DMS79 (cell line): ENCODE data around the gene C17orf50.

ENCODE experiments used
- DNase-seq: peaks from one replicate; lab custom pipeline; 2025; lab: John Stamatoyannopoulos, UW

The C17orf50 gene

DNA sequence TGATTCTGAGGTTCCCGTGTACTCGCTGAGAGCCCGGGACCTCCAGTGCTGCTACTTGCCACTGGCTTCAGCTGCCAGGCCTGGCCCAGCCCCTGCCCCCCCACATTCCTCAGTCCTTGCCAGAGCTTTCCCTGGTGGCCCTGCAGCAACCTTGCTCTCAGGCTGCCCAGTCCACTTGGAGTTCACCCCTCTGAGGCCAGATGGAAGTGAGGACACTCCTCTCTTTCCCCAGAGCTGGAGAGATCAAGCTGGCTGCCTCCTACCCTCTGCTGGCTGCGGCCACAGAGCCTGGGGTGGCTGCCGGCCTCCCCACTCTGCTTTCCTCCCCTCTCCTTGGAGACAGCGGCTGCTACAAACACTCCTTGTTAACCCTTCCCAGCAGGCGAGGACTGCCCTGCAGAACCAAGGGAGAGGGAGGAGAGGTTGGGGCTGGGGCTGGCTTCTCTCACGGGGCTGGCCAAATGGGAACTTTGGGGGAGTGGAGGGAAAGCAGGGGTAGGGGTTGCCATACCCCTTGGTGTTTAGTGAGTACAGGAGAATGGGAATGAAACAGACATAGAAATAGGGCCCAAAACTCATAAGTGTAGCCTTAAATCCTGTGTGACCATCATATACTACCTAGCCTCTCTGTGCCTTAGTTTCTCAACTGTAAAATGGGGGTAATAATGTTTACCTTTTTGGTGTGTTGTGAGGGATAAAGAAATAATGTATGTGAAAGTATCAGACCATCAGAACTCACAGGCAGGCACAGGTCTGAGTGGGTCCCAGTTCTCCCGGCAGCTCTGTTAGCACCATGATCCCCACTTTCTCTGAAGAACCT is 7.5 kb upstream of the C17orf50 start, which contains the start of gene GAS2L2:
GAS2L2 (minus strand) TSS at position 295 of the 820 bp plus-strand sequence. CDS start 389 bp downstream, outside the sequence.
- DNase-seq = no peak

- no peak for DNase-seq
These were observed 3.4 kb upstream of the C17orf50 start for GRCh38 chr17:35757243-35757642.

DNA sequence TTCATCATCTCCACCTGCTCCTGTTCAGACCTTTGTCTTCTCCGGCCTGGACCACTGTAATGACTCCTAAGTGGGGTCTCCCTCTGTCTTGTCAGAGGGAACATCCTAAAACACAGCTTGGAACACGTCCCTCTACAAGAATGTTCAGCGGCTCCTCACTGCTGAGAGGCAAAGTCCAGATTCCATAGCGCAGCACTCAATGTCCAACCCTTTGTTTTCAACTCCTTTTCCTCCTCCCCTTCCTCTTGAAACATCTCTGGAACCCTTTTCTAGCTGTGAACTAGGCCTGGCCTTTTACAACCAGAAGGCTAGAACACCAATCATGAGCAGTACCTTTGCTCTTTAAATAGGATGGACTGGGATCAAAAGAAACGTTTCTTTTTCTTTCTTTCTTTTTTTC is 914 bp downstream of the C17orf50 start:
- no peak for DNase-seq

DNA sequence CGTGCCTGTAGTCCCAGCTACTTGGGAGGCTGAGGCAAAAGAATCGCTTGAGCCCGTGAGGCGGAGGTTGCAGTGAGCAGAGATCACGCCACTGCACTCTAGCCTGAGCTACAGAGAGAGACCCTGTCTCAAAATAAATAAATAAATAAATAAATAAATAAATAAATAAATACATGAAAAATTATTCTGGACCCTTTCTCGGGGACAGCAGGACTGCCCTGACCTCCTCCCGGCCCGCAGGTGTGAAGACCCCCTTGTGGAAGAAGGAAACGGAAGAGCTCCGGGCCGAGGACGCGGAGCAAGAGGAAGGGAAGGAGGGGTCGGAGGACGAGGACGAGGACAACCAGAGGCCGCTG is 3.1 kb downstream of the C17orf50 start:
- DNase-seq = no peak

- peak; percentile 74 for DNase-seq
These were observed 3.7 kb downstream of the C17orf50 start for GRCh38 chr17:35764123-35764991.

GRCh38 chr17:35765086-35765710 is 4.5 kb downstream of the C17orf50 start:
- DNase-seq = no peak

DNA sequence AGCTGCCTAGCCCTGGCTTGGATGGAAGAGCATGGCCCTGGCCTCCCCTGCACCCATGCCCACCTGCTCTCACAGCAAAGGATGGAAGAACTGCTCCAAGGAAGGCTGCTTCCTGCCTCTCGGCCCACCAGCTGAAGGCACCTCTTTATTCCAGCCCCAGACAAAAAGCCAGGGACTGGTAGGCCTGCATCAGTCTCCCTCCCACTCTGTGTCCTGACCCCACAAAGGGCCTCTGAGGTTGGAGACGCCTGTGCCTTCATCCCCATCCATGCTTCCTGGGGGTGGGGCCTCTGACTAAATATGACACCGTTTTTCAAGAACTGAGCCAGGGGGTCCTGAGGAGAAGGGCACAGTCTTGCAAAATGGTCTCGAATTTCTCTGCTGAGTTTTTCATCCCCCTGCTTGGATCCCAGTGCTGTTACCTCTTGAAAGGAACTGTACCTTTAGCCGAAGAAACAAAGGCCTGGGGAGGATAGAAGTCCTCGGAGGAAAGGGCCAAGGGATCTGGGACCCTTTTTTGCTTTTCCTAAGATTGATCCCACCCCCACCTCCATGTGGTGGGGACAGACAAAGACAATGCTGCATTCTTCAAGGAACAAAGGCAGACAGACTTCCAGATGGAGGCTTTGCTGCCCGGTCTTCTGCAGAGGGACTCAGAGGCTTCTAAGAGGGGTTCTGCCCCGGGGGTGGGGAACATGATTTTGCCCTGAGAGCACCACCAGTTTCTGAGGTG is 5.2 kb downstream of the C17orf50 start:
- DNase-seq = no peak

DNA sequence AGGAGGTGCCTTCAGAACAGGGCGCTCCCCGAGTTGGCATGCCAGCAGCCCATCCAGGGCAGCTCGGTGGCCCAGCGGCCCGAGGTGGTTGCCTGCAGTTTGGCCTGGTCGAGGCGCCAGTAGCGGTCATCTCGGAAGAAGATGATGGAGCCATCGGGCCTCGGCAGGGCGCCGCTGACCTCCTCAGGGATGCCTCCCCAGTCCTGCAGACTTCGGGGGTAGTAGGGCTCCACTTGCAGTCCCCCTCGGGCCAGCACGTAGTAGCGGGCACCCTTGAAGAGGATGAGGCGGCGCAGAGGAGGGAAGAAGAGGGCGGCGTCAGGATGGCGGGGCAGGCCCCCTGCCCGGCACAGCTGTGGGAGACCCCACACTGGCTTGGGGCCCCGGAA is 5.8 kb downstream of the C17orf50 start:
- no peak for DNase-seq

- DNase-seq = no peak
These were observed 6.3 kb downstream of the C17orf50 start for GRCh38 chr17:35766903-35767510.

GRCh38 chr17:35768797-35769196 is 8.1 kb downstream of the C17orf50 start:
- no peak for DNase-seq

DNA sequence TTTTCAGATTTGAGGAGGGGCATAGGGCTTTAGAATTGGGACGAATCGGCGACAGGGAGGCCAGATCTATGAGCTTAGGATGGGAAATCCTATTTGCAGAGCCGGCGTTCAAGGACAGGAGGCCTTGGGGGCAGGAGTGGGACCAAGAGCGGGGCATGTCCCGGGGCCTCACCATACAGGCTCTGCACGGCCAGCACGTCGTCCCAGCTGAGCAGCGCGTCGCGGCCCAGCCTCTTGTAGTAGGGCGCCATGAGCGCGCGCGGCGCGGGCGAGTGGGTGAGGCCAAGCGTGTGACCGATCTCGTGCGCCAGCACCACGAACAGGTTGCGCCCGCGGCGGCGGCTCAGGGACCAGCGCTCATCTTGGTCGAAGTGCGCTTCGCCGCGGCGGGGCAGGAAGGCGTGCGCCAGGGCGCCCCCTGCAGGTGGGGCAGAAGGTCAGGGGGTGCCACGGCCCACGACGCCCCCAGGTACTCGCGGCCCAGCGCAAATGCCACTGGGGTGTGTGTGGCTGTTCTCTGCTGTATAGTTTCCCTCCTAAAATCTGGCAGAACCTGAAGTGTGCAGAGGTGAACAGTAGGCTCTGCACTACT is 9.3 kb downstream of the C17orf50 start:
- no peak for DNase-seq

DNA sequence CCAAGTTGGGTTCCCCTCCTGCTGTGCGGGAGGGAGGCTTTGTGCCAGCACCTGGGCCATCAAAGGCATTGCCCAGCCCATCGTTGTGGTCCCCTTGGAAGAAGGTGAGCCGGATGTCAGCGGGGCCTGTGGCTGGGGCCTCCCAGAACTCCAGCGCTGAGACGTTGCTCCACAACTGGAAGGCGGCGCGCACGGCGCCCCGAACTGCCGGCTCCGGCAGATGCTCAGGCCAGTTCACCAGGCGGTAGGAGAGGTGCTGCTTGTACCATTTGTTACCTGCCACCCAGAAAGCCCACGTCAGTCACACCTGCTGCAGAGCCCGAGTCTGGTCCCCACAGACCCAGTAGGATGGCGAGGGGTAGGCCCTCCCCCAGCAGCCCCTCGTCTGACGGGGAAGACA is 12.4 kb downstream of the C17orf50 start:
- DNase-seq = no peak

GRCh38 chr17:35773679-35774425 is 13.2 kb downstream of the C17orf50 start:
- no peak for DNase-seq

GRCh38 chr17:35774499-35774898 is 13.8 kb downstream of the C17orf50 start:
- DNase-seq = no peak

DNA sequence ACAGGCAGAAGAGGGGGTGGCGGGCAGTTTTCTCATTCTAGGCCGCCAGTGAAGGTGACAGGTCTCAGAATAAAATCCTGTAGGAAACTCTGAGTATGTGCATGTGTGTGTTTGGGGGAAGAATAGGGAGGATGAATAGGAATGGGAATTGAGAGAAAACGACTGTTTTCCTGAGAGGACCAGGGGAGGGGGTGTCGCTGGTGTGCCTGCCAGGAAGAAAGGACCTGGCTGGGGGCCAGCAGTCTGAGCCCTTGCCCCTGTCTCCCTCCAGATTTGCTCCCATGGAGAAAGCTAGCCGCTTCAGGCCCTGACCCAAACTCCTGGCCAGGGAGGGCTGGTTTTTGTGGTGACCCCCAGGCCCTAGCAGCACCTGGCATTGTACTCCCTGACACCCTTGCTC is 14.4 kb downstream of the C17orf50 start:
- no peak for DNase-seq

- DNase-seq = no peak
These were observed 14.9 kb downstream of the C17orf50 start for GRCh38 chr17:35775583-35775982.

- no peak for DNase-seq
These were observed 18.0 kb downstream of the C17orf50 start for GRCh38 chr17:35778641-35779196.

DNA sequence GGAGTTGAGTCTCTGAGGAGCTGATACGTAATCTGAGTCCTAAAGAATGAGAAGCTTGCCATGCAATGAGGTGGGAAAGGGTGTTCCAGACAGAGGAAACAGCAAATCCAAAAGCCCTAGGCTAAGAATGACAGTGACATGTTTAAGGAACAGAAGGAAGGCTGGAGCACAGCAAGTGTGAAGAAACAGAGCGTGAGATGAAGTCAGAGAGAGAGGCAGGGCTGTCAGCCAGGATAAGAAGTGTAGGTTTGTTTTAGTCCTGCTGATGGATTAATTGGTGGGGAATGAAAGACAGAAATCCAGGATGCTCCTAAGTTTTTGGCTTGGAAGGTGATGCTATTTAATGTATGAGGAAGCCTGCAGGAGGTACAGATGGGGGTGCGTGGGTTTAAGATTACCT is 20.3 kb downstream of the C17orf50 start:
- DNase-seq = no peak

GRCh38 chr17:35784895-35785294 is 24.2 kb downstream of the C17orf50 start:
- DNase-seq = no peak

DNA sequence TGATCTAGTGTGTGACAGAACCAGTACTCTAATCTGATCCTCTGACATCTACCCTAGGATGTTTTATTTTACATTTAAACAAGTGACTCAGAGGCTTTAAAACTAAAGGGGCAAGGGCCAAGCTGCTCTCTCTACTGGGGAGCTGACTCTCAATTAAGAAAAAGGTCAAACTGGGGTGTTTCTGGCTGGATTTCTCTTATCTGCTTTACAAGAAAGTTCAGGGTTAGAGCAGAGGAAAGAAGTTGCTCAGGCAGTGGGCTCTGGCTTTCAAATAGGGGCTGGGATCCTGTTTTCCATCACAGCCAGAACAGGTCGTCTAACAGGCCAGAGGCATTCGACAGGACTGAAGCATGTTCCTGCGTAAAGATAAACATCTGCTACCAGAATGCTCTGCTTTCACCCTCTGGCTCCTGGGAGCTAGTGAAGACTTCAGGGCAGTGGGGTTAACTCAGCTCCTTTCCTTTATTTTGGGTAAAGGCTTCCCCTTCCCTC is 26.3 kb downstream of the C17orf50 start:
- DNase-seq = no peak
